HG03066 (cell line): Measurements from ENCODE around the gene STK4.
"Not testable (repeated sequence)": the region's sequence is repeated elsewhere in the genome, so short reads cannot be mapped to it uniquely, and the experiment has no call there.

Experiments
- ATAC-seq: cut with Tn5 transposase; IDR thresholded peaks from one replicate; pipeline ENCODE4 v1.9.1; 2021; ENCODE audit warnings: low read depth; ENCODE audit not compliant: unreplicated experiment

Gene STK4

GRCh38 chr20:45051204-45052060 is 85.1 kb downstream of the STK4 start:
- ATAC-seq = no peak

DNA sequence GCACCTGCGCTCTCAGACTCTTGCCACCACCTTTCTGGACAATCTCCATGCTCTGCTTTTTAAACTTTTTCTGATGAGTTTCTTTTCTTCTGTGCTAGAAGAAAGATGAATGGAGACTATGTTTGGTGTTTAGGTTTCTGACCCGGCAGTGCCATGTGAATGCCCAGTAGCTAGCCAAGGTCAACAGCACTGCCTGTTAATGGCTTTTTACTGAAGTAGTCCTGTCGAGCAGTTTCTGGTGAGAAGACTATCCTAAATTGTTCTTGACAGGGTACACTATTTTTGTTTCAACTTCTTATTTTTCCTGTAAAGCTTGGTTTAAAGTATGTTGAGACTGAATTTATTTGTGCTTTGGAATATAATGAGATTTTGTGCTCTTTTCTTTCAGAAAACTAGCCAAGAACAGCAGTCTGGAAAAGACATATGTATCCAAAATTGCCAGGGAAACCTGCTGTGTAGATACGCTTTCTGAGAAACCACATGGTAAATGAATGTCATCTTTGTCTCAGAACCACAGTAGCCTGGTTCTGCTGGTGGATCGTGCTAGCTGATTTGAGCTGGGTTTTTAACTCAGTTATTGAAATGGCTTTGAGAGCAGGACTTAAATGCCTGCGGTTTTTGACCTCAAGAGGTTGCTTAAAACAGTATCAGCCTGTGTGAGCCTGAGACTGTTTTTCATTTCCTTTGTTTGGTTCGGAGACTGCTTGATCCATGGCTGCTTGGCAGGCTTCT is 86.6 kb downstream of the STK4 start:
- no peak for ATAC-seq

DNA sequence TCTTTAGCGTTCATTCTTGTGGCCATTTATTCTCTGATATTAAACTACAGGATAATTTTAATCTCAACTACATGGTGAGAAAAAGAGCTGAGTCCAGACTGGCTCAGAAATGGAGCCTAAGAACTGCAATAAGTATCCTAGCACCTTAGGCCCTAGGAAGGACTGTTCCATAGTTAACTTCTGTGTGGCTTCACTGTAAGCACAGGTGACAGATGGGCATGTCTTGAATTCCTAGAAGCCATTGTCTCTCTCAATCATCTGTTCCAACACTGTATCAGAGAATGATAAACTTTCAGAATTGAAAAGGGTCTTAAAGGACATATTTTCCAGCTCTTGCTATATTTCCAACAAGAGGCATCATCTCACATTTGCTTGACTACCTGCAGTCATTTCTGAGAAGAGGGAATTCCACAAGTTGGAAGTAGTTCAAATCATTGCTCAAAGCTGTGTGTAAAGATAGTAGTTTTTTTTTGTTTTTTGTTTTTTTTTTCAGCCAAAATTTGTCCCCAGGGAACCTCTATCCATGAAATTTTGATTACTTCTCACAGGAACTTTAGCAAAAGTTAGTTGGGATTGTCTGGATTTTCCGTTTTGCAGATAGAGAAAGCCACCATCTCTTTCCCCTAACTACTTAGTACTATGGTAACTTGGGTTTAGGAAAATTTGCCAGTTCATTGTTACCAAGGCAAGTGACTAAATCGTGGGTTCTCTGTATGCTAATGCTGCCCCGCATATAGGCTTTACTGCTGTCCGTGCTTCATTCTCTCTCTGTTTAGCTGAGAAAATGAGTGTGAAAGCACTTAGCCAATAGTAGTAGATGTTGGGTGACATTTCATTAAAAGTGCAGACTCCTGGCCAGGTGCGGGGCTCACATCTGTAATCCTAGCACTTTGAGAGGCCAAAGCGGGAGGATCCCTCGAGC is 87.4 kb downstream of the STK4 start:
- no peak for ATAC-seq

- ATAC-seq = no peak
Observed at GRCh38 chr20:45055056-45055455, 88.7 kb downstream of the STK4 start.

DNA sequence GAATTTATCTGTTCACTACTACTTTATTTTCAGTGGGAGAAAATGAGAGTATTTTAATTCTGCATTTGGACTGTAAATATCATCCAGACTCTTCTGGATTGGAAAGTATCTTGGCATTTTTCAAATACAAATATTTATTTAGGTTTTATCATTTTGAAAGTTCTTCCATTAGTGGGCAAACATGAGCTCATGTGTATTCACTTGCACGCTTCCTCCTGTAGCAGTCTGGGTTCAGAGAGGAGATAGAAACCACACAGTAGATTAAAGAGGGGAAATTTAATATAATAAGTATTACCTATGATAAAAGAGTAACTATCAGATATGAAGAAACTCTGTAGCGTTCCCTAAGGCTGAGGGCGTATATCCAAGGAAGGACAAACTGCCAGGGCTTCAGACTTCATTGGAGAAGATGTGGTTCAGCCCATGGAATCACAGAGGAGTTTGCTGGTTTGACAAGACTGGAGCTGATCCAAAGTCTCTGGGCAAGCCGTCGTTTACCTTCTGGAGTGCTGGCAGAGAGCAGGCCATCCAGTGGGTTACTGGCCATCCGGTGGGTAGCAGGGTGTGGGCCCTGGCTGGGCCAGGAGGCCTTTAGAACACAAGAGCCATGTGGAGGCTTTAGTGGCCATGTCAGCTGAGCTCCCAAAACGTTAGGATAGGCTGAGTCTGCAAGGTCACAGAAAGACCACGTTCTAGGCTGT is 90.3 kb downstream of the STK4 start:
- no peak for ATAC-seq

DNA sequence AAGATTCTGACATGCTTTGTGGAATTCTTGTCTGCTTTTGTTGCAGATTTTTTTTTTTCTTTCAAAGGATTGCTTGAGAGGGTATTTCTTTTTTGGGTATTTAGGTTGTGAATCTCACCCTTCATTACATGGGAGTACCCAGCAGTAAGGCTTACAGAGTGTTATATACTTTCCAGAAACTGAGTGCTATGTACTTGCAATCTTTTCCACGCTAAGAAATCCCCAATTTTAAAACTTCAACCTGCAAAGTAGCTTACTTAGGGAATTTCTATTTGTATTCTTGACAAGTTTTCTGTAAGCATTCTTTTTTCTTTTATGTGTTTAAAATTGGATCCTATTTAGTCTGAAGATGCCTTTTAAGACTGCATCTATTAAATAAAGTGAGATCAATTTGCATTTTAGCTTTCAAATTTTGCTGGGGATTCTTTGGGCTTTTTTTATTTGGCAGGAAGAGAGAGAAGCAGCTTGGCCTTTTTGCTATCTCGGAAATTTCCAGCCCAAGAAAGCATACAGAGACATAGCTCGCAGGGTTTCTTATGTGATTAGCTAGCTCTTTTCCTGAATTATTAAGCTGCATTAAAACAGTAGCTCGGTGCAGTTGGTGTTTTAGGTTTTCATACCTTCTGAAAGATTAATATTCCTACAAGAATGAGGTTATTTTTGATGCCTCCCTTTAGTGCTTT is 92.0 kb downstream of the STK4 start:
- no peak for ATAC-seq

GRCh38 chr20:45059022-45059728 is 92.9 kb downstream of the STK4 start:
- no peak for ATAC-seq

DNA sequence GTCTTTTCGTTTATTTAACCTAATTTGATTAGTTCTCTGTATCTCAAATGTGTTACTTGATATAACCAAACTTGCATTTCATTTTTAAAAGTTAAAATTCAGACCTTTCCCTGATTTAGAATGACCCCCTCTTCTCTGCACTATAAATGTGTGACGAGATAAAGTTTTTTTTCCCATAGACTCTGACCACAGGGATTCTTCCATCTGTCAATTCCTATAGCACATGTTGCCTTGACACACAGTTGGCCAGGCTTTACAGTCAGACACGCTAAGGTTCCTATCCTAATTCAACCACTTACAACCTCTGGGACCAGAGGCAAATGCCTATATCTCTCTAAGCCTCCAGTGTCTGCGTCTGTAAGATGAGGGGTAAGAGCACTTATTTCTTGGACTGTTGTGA is 94.0 kb downstream of the STK4 start:
- ATAC-seq = no peak

- no peak for ATAC-seq
Observed at GRCh38 chr20:45061244-45061643, 94.9 kb downstream of the STK4 start.

DNA sequence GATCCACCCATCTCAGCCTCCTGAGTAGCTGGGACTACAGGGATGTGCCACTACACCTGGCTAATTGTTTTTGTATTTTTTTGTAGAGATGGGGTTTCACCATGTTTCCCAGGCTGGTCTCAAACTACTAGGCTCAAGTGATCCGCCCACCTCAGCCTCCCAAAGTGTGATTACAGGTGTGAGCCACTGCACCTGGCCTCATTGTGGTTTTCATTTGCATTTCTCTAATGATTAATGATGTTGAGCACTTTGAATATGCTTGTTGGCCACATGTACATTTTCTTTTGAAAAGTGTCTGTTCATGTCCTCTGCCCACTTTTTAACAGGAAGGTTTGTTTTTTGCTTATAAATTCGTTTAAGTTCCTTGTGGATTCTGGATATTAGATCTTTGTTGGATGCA is 96.8 kb downstream of the STK4 start:
- ATAC-seq = not testable (repeated sequence)

GRCh38 chr20:45064812-45065211 is 98.5 kb downstream of the STK4 start:
- no peak for ATAC-seq

GRCh38 chr20:45066372-45066771 is 100.1 kb downstream of the STK4 start:
- no peak for ATAC-seq

DNA sequence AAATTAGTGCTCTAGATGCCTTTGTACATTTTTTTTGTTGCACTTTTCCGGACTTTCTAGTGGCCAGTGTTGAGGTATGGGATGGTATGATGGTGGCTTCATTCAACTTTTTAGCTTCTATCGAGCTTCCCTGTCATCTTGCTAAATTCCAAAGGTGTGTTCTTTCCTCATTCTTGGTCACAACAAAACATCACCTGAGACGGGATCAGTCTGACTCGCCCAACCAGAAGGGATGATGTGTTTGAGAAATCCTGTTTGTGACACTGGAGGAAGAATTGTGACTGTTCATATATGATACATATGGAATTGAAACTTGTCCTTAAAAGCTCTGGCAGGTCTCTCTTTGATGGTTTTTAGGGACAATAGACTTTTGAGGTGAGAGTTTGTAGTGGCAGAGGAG is 100.8 kb downstream of the STK4 start:
- ATAC-seq = no peak

DNA sequence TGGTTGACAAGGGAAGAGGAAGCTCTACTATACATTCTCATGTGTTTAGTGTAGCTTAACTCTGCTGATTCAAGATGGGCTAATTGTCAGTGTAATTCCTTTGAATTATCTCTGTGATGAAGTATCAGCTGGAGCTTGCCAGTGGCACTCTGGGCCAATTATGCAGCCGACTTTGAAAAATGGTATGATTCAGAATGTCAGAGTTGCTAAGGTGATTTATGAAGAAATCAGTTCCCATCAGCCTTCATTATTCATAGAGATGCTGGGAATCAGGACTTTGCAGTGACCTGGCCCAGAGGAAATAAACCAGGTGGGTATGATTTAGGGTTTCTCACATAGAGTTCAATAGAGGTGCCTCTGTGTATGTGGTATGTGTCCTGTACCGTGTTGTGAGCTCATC is 101.2 kb downstream of the STK4 start:
- no peak for ATAC-seq

GRCh38 chr20:45069261-45069660 is 102.9 kb downstream of the STK4 start:
- no peak for ATAC-seq

GRCh38 chr20:45070932-45071632 is 104.8 kb downstream of the STK4 start:
- ATAC-seq = no peak

DNA sequence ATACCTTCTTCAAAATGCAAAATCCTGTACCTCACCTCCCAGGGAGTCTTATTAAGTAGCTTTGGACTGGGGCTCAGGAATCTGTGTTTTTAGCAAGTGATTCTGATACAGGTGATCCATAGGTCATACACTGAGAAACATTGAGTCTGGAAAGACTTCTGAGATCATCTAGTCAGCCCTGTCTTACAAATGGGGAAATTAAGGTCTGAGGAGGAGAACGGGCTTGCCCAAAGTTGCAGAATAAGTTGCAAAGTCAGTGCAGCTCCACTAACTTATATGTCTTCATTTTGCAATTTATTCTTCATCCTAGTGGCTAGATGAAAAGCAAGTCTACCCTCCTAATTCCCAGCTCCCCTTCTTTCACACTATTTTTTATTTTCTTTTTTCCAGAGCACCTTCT is 105.8 kb downstream of the STK4 start:
- no peak for ATAC-seq

DNA sequence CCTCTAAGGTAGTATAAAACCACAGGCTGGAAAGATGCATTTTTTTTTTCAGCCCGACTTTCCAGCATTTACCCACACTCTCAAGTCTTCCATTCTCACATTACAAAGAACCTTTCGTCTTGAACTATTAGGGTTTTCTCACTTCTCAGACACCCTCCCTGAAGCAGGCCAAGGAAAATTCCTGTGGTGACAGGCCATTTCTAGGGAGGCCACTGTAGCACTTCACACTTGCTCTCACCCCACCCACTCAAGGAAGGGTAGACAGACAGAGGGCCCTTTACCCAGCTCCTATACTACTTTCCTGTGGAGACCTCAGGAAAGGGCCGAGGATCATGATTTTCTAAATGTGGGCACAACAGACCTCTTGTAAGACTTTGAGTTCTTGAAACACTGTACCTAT is 106.9 kb downstream of the STK4 start:
- no peak for ATAC-seq

DNA sequence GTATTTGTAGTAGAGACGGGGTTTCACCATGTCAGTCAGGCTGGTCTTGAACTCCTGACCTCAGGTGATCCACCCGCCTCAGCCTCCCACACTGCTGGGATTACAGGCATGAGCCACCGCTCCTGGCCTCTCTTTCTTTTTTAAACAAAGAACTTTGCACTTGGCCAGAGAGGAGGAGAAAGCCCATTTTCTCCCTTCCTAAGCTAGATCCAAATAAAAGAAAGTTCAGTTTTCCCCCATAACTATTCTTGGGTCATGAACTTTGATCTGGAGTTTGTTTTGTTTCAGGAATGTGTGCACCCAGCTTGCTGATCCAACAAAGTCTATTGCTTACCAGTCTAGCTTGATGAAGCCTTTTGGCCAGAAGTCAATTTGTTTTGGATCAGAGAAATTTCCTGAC is 111.2 kb downstream of the STK4 start:
- ATAC-seq = no peak
